ENCODE results near the gene MTURN. TPM values are rescaled to one million over a fixed set of nuclear protein-coding genes. Genes with fewer than 3 reads are reported as not detected.
"Not testable (repeated sequence)": the region's sequence is repeated elsewhere in the genome, so short reads cannot be mapped to it uniquely, and the experiment has no call there.

The MTURN gene
- total RNA-seq: 27.7 TPM

DNA sequence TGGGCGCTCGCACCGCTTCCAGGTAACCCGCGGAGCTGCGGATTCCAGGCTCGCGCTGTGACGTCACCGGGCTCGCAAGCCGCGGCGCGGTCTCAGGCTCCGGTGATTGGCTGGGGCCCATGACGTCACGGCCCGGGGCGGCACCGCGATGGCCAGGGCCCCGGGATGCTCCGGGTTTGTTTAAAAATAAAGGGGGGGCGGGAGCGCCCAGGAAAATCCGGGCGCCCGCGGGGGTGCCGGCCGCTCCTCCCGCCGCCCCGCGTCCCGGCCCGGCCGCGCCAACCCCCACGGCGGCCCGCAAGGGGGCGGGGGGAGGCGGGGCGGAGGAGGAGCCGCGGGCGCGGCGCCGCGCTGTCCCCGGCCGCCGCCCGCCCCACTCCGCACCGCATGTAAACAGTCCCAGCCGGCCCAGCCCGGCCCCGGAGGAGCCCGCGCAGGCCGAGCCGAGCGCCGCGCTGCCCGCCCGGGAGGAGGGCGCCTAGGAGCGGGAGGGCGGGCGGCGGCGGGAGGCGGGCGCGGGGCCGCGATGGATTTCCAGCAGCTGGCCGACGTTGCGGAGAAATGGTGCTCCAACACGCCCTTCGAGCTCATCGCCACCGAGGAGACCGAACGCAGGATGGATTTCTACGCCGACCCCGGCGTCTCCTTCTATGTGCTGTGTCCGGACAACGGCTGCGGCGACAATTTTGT is at the start of gene MTURN:
Gene MTURN, plus strand, starts transcription at position 376 of the 690 bp plus-strand sequence. Its CDS starts 151 bp downstream, at position 527.
- DNase-seq (ENCODE audit: low spot score): peak; percentile 82

DNA sequence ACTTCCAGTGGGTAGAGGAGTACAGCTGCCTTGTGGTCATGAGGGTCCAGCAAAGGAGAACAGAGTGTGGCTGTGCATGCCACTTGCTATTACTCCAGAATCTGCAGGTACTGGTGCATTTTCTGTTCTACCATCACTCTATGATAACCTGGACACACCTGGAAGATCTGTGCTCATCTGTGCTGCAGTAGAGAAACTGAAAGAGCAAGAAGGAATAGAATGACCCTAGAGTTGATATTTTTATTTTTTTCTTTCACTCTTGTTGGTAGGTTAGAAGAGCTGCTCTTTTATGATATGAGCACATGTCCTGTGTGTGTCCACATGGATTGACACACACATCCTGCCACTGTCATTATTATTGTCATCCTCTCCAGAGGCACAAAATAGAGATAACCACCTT is 48.3 kb upstream of the MTURN start:
- no peak for DNase-seq (ENCODE audit: low spot score)

- DNase-seq (ENCODE audit: low spot score): no peak
These were observed 47.4 kb upstream of the MTURN start for GRCh38 chr7:30087371-30087770.

GRCh38 chr7:30088362-30088761 is 46.4 kb upstream of the MTURN start:
- DNase-seq (ENCODE audit: low spot score): no peak

- DNase-seq (ENCODE audit: low spot score): no peak
These were observed 44.7 kb upstream of the MTURN start for GRCh38 chr7:30090111-30090510.

- DNase-seq (ENCODE audit: low spot score): no peak
These were observed 43.3 kb upstream of the MTURN start for GRCh38 chr7:30091491-30091912.

- DNase-seq (ENCODE audit: low spot score): no peak
These were observed 42.8 kb upstream of the MTURN start for GRCh38 chr7:30091987-30092386.

DNA sequence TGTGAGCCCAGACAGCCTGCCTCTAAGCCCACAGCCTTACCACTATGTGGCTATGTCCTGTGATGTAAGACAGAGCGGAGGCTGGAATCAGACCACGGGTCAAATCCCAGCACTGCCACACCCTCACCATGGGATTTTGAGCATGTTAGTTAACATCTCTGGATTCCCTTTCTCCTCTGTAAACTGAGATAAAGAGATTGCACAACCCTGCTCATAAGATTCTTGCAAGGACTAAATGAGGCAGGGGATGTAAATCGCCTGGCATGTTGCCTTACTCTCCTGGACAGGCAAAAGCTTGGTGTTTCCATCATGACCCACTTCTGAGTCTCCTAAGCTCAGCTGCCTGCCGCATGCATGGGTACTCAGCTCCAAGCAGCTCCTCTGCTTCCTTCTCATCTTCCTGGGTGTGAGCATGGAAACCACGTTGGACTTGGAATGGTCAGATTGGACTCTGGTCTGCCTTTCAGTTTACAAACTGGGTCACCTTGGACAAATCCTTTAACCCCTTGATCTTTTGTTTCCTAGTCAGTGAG is 41.3 kb upstream of the MTURN start:
- no peak for DNase-seq (ENCODE audit: low spot score)

DNA sequence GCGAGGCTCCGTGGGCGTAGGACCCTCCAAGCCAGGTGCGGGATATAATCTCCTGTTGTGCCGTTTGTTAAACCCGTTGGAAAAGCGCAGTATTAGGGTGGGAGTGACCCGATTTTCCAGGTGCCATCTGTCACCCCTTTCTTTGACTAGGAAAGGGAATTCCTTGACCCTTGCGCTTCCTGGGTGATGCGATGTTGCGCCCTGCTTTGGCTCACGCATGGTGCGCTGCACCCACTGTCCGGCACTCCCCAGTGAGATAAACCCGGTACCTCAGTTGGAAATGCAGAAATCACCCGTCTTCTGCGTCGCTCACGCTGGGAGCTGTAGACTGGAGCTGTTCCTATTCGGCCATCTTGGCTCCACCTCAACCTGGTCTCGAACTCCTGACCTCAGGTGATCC is 36.2 kb upstream of the MTURN start:
- not testable (repeated sequence) for DNase-seq (ENCODE audit: low spot score)

- no peak for DNase-seq (ENCODE audit: low spot score)
These were observed 32.5 kb upstream of the MTURN start for GRCh38 chr7:30102281-30102680.

GRCh38 chr7:30104157-30104556 is 30.6 kb upstream of the MTURN start:
- DNase-seq (ENCODE audit: low spot score): no peak

DNA sequence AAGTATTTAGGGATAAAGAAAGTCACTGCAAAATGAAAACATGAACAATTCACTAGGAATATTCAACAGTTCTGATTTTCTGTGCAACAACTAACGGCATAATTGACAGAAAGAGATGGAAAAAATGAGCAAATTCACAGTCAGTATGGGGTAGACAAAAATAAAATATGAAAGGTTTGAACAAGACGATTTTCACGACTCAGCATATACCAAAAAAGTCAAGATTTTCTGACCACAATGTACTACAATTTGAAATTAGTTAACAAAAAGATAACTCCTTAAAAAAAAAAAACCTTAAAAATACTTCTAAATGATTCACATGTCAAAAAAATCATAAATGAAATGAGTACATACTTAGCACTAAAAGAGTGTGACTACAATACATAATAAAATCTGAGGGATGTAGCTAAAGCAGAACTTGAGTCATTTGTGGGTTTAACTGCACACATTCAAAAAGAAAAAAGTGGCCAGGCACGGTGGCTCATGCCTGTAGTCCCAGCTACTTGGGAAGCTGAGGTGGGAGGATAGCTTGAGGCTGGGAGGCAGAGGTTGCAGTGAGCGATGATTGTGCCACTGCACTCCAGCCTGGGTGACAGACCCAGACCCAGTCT is 22.6 kb upstream of the MTURN start:
- no peak for DNase-seq (ENCODE audit: low spot score)

DNA sequence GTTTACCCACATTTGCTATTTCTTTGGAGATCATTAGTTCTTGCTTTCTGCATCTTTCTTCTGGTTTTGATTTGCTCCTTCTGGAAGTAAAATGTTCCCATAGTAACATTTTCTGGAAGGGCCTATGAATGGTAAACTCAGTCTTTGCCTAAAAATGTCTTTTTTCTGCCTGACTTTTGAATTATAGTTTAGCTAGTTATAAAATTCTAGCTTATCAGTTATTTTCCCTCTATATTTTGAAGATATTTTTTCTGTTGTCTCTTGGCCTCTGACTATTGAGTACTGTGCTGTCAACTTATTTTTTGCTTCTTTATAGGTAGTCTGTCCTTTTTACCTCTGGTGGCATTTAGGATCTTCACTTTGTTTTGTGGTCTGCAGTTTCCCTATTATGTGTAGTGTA is 21.6 kb upstream of the MTURN start:
- DNase-seq (ENCODE audit: low spot score): no peak

DNA sequence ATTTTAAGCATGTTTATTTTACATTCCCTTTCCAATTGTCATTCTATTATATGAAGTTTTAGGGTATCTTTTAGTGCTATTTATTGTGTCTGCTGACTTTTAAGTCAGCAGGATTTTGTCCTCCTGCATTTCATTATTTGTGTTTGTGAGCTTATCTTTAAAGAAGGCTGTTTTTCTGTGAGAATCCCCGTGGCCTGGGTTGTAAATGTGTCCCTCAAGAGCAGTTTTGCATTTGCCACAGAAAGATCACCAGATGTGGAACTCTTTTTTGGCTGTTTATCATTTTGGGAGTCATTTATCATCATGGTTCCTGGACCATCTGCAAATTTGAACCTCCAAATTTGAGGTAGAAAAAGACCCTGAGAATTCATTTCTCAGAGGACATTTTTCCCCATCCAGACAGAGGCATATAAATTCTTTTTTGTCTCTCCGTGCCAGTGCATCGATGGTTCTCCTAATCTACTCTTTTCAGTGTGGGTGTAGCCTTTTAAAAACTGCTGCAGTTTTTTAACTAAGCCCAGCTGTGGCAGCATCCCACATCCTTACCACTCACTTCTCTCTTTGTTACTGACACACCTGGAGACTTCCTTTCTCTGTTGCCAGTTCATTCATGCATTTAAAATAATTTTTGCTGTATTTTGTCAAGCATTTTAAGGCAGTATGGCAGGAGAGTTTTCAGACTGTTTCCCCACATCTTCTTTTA is 20.1 kb upstream of the MTURN start:
- DNase-seq (ENCODE audit: low spot score): no peak

- DNase-seq (ENCODE audit: low spot score): no peak
These were observed 19.0 kb upstream of the MTURN start for GRCh38 chr7:30115709-30116297.

DNA sequence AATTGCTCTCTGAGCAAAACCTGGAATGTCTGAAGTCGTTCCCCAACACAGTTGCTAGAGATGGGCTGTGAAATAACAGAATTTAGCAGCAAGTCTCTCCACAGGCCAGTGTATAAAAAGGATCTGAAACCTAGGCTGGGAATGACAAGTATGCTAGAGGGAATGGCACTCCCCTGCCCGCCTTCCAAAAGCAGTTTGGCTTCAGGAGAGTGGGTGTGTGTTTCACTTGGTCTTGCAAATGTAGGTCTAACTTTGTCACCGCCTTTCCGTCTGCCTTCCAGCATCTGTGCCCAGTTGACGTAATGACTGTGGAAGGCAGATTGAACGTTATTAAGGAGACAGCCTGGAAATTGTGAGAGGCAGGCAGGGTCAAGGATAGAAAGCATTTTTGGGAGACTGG is 18.0 kb upstream of the MTURN start:
- DNase-seq (ENCODE audit: low spot score): no peak

GRCh38 chr7:30117896-30118295 is 16.9 kb upstream of the MTURN start:
- DNase-seq (ENCODE audit: low spot score): no peak

DNA sequence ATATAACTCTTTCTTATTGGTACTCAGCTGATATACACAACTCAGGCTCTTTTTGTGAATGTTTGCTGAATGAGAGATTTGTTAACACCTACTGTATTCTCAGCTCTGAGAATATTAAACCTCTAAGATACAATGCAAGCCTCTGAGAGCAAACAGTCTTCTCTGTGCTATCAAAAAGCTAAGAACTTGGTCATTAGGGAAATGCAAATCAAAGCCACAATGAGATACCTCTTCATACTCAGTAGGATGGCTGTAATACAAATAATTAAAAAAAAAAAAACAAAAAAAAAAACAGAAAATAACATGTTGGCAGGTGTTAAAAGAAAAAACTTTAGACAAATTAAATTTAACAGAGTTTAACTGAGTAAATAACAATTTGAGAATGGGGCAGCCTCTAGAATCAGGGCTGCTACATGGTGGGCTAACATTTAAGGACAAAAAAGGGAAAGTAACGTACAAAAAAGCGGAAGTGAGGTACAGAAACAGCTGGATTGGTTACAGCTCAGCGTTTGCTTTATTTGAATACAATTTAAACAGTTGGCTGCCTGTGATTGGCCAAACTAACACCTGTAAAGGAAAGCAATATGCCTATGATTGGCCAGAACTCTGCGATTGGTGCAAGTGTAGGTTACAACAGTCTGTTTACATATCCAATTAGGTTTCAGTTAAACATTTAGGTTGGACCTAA is 14.8 kb upstream of the MTURN start:
- DNase-seq (ENCODE audit: low spot score): no peak

GRCh38 chr7:30133736-30134610 is 813 bp upstream of the MTURN start:
- DNase-seq (ENCODE audit: low spot score): no peak

DNA sequence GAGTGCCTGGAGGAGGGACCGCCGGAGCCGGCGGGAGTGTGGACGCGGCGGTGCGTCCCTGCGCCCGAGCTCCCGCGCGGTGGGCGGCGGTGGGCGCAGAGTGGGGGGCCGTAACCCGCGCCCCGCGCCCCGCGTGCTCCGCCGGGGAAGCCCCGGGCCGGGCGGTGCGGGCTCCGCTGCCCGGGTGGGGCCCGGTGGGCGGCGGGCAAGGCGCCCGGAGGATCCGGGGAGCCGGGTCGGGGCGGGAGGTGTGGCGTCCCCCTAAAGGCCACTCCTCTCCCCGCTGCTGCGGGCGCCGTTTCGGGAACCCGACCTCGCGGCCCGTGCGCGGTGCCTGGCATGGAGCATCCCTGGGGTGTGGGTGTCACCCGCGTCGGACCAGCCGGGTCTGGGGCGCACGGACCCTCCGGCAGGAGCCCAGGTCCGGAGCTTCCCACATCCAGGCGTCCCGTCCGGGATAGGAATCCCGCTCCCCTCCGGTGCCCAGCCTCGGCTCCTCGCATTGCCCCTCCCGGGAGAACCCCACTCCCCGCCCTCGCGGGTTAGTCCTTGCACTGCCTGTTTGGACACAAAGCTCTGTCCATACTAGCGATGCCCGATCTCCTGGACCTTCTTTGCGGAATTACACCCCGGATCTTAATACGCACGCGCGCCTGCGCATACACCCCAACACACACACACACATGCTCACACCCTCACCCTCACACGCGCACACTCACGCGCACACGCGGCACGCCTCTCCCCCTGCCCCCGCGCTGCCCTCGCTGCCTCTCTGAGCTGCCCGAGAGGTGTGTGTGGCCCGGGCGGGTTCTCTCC is 723 bp downstream of the MTURN start:
- peak; percentile 78 for DNase-seq (ENCODE audit: low spot score)
